ENCODE results near the gene DENND6B.

The DENND6B gene

GRCh38 chr22:50278956-50279619 is 47.7 kb downstream of the DENND6B start:
- Histone ChIP-seq H3K4me2 (ENCODE audit: low read length) (no peak overlapping the region), H3K4ac (ENCODE audit: low read depth, low read length) (no peak overlapping the region), H2AK5ac (ENCODE audit: low read length) (no peak overlapping the region), H3K18ac (ENCODE audit: low read length) (no peak overlapping the region), H3K9ac (ENCODE audit: low read length) (no peak overlapping the region), H3K79me1 (ENCODE audit: low read length) (no peaks in the 10 kb centered on the region), H2BK5ac (ENCODE audit: low read length) (no peak overlapping the region), H3K79me2 (ENCODE audit: control insufficient read depth, insufficient read depth, low read length) (no peaks in the 10 kb centered on the region), H3K27me3 (ENCODE audit: insufficient read depth, low read length, poor library complexity) (no peaks in the 10 kb centered on the region), H4K5ac (ENCODE audit: low read length) (no peak overlapping the region), H3K36me3 (ENCODE audit: control insufficient read depth, insufficient read depth, low read length) (peaks cover 6% of the 10 kb centered on the region), H3K27ac (ENCODE audit: low read depth, low read length) (no peak overlapping the region), H2BK120ac (ENCODE audit: low read depth, low read length) (no peak overlapping the region), H3K23ac (ENCODE audit: low read length) (no peak overlapping the region), H4K8ac (ENCODE audit: low read depth, low read length) (no peak overlapping the region), H3K56ac (ENCODE audit: low read length) (no peak overlapping the region), H2BK15ac (replicated peaks; ENCODE audit: low read depth) (no peak overlapping the region), H3K4me1 (ENCODE audit: control insufficient read depth, low read depth, low read length) (no peaks in the 10 kb centered on the region), H3K4me3 (ENCODE audit: low read length) (no peak overlapping the region)
- DNase-seq: no peak
- WGBS (ENCODE audit: extremely low coverage, insufficient coverage, low lambda C conversion rate): no CpG with 5 or more reads among the region's 30 CpGs

DNA sequence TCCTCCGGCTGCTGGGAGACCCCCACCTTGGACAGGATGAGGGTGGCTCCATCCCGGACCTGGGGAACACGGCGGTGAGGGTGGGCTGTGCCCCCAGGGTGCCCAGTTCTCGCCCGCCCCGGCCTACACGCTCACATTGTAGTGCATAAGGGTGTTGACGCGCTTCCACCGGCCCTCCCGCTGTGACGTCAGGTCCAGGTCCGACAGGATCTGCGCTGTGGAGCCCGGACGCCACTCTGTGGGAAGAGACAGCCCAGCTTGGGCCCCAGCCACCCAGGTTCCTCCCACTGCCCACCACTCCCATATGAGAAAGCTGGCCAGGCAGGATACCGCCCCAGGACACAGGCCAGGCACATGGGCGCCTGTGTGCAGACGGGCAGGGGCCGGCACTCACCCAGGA is 48.4 kb downstream of the DENND6B start:
- peaks cover 6% of the 10 kb centered on the region for H3K36me3 ChIP-seq (ENCODE audit: control insufficient read depth, insufficient read depth, low read length)
- H3K4me1 ChIP-seq (ENCODE audit: control insufficient read depth, low read depth, low read length): no peaks in the 10 kb centered on the region
- no peak overlapping the region for H3K9ac ChIP-seq (ENCODE audit: low read length)
- no peak overlapping the region for H2BK15ac ChIP-seq (replicated peaks; ENCODE audit: low read depth)
- no peak overlapping the region for H3K18ac ChIP-seq (ENCODE audit: low read length)
- H4K8ac ChIP-seq (ENCODE audit: low read depth, low read length): no peak overlapping the region
- H3K27ac ChIP-seq (ENCODE audit: low read depth, low read length): no peak overlapping the region
- no peak overlapping the region for H2BK120ac ChIP-seq (ENCODE audit: low read depth, low read length)
- no peak overlapping the region for H2BK5ac ChIP-seq (ENCODE audit: low read length)
- no peak overlapping the region for H2AK5ac ChIP-seq (ENCODE audit: low read length)
- no peak overlapping the region for H4K5ac ChIP-seq (ENCODE audit: low read length)
- no peak overlapping the region for H3K23ac ChIP-seq (ENCODE audit: low read length)
- H3K56ac ChIP-seq (ENCODE audit: low read length): no peak overlapping the region
- no peaks in the 10 kb centered on the region for H3K79me1 ChIP-seq (ENCODE audit: low read length)
- no peak for DNase-seq
- H3K4me2 ChIP-seq (ENCODE audit: low read length): no peak overlapping the region
- no peak overlapping the region for H3K4me3 ChIP-seq (ENCODE audit: low read length)
- no peaks in the 10 kb centered on the region for H3K27me3 ChIP-seq (ENCODE audit: insufficient read depth, low read length, poor library complexity)
- no peaks in the 10 kb centered on the region for H3K79me2 ChIP-seq (ENCODE audit: control insufficient read depth, insufficient read depth, low read length)
- no CpG with 5 or more reads among the region's 21 CpGs for WGBS (ENCODE audit: extremely low coverage, insufficient coverage, low lambda C conversion rate)
- no peak overlapping the region for H3K4ac ChIP-seq (ENCODE audit: low read depth, low read length)

DNA sequence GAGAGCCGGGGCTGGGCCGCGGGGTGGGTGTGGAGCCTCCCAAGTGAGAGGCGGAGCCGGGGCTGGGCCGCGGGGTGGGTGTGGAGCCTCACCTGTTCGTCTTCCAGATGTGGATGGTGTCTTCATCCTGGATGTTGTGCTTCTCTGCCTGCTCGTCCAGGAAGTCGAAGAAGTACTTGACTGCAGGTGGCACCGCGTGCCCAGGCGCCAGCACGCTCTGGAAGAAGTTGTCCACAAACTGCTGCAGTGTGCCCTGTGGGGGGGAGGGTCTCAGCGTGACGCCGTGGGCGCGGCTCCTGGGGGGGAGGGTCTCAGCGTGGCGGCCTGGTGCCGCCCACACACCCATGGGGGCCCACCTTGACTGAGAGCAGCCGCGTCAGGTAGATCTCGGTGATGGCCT is 49.1 kb downstream of the DENND6B start:
- H3K4me3 ChIP-seq (ENCODE audit: low read length): no peak overlapping the region
- H3K23ac ChIP-seq (ENCODE audit: low read length): no peak overlapping the region
- H3K79me1 ChIP-seq (ENCODE audit: low read length): no peaks in the 10 kb centered on the region
- H3K4me1 ChIP-seq (ENCODE audit: control insufficient read depth, low read depth, low read length): no peaks in the 10 kb centered on the region
- DNase-seq: no peak
- WGBS (ENCODE audit: extremely low coverage, insufficient coverage, low lambda C conversion rate): no CpG with 5 or more reads among the region's 25 CpGs
- H2BK120ac ChIP-seq (ENCODE audit: low read depth, low read length): no peak overlapping the region
- no peak overlapping the region for H4K8ac ChIP-seq (ENCODE audit: low read depth, low read length)
- no peak overlapping the region for H2BK5ac ChIP-seq (ENCODE audit: low read length)
- H3K79me2 ChIP-seq (ENCODE audit: control insufficient read depth, insufficient read depth, low read length): no peaks in the 10 kb centered on the region
- H3K4me2 ChIP-seq (ENCODE audit: low read length): no peak overlapping the region
- H3K36me3 ChIP-seq (ENCODE audit: control insufficient read depth, insufficient read depth, low read length): peaks cover 6% of the 10 kb centered on the region
- no peak overlapping the region for H2BK15ac ChIP-seq (replicated peaks; ENCODE audit: low read depth)
- no peak overlapping the region for H3K9ac ChIP-seq (ENCODE audit: low read length)
- no peak overlapping the region for H4K5ac ChIP-seq (ENCODE audit: low read length)
- no peak overlapping the region for H3K18ac ChIP-seq (ENCODE audit: low read length)
- no peak overlapping the region for H3K56ac ChIP-seq (ENCODE audit: low read length)
- no peak overlapping the region for H3K27ac ChIP-seq (ENCODE audit: low read depth, low read length)
- H3K27me3 ChIP-seq (ENCODE audit: insufficient read depth, low read length, poor library complexity): no peaks in the 10 kb centered on the region
- H3K4ac ChIP-seq (ENCODE audit: low read depth, low read length): no peak overlapping the region
- no peak overlapping the region for H2AK5ac ChIP-seq (ENCODE audit: low read length)

DNA sequence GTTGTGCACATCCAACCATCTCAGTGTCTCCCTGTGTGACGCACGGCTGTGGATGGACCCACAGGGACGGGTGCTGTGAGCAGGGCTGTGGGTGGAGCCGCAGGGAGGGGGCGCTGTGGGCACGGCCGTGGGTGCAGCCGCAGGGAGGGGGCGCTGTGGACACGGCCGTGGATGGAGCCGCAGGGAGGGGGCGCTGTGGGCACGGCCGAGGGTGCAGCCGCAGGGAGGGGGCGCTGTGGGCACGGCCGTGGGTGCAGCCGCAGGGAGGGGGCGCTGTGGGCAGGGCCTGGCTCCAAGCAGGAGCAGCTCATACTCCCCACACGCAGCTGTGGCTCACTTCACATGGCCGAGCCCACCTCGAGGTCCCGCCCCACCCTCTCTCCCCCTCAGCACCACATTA is 50.7 kb downstream of the DENND6B start:
- H3K4me2 ChIP-seq (ENCODE audit: low read length): no peak overlapping the region
- H2BK120ac ChIP-seq (ENCODE audit: low read depth, low read length): no peak overlapping the region
- H3K27ac ChIP-seq (ENCODE audit: low read depth, low read length): no peak overlapping the region
- no peaks in the 10 kb centered on the region for H3K4me1 ChIP-seq (ENCODE audit: control insufficient read depth, low read depth, low read length)
- no peak overlapping the region for H2AK5ac ChIP-seq (ENCODE audit: low read length)
- peak; percentile 55 for DNase-seq
- no peaks in the 10 kb centered on the region for H3K79me2 ChIP-seq (ENCODE audit: control insufficient read depth, insufficient read depth, low read length)
- no peaks in the 10 kb centered on the region for H3K79me1 ChIP-seq (ENCODE audit: low read length)
- H3K18ac ChIP-seq (ENCODE audit: low read length): no peak overlapping the region
- H4K5ac ChIP-seq (ENCODE audit: low read length): no peak overlapping the region
- no peak overlapping the region for H3K56ac ChIP-seq (ENCODE audit: low read length)
- H3K4ac ChIP-seq (ENCODE audit: low read depth, low read length): no peak overlapping the region
- peaks cover 4% of the 10 kb centered on the region for H3K36me3 ChIP-seq (ENCODE audit: control insufficient read depth, insufficient read depth, low read length)
- no peaks in the 10 kb centered on the region for H3K27me3 ChIP-seq (ENCODE audit: insufficient read depth, low read length, poor library complexity)
- H2BK5ac ChIP-seq (ENCODE audit: low read length): no peak overlapping the region
- no peak overlapping the region for H2BK15ac ChIP-seq (replicated peaks; ENCODE audit: low read depth)
- H3K4me3 ChIP-seq (ENCODE audit: low read length): no peak overlapping the region
- no peak overlapping the region for H3K23ac ChIP-seq (ENCODE audit: low read length)
- no CpG with 5 or more reads among the region's 25 CpGs for WGBS (ENCODE audit: extremely low coverage, insufficient coverage, low lambda C conversion rate)
- no peak overlapping the region for H3K9ac ChIP-seq (ENCODE audit: low read length)
- no peak overlapping the region for H4K8ac ChIP-seq (ENCODE audit: low read depth, low read length)

GRCh38 chr22:50275181-50276055 is 51.4 kb downstream of the DENND6B start:
- Histone ChIP-seq H2BK5ac (ENCODE audit: low read length) (no peak overlapping the region), H3K79me2 (ENCODE audit: control insufficient read depth, insufficient read depth, low read length) (no peaks in the 10 kb centered on the region), H4K8ac (ENCODE audit: low read depth, low read length) (no peak overlapping the region), H3K36me3 (ENCODE audit: control insufficient read depth, insufficient read depth, low read length) (peaks cover 4% of the 10 kb centered on the region), H3K23ac (ENCODE audit: low read length) (no peak overlapping the region), H2BK15ac (replicated peaks; ENCODE audit: low read depth) (no peak overlapping the region), H3K4me1 (ENCODE audit: control insufficient read depth, low read depth, low read length) (no peaks in the 10 kb centered on the region), H3K18ac (ENCODE audit: low read length) (no peak overlapping the region), H3K4me2 (ENCODE audit: low read length) (no peak overlapping the region), H3K4ac (ENCODE audit: low read depth, low read length) (no peak overlapping the region), H3K27me3 (ENCODE audit: insufficient read depth, low read length, poor library complexity) (no peaks in the 10 kb centered on the region), H3K4me3 (ENCODE audit: low read length) (no peak overlapping the region), H4K5ac (ENCODE audit: low read length) (no peak overlapping the region), H2AK5ac (ENCODE audit: low read length) (no peak overlapping the region), H3K9ac (ENCODE audit: low read length) (no peak overlapping the region), H3K27ac (ENCODE audit: low read depth, low read length) (no peak overlapping the region), H3K56ac (ENCODE audit: low read length) (no peak overlapping the region), H3K79me1 (ENCODE audit: low read length) (no peaks in the 10 kb centered on the region), H2BK120ac (ENCODE audit: low read depth, low read length) (no peak overlapping the region)
- no peak for DNase-seq
- no CpG with 5 or more reads among the region's 43 CpGs for WGBS (ENCODE audit: extremely low coverage, insufficient coverage, low lambda C conversion rate)
